Activated T-cell treated with anti-CD3 and anti-CD28 coated beads for 24 hours (primary cell): Measurements from ENCODE around the gene SFTPB.

Experiments
- DNase-seq: peaks from one replicate; pipeline ENCODE4 v3.0.0-alpha.2; 2020; ENCODE audit warnings: low read depth

SFTPB gene

GRCh38 chr2:85611705-85612587, 56.1 kb downstream of the SFTPB start, which contains the start of gene C2orf68:
Gene C2orf68, minus strand, starts transcription at chr2:85612066. Its CDS starts 82 bp downstream, at chr2:85611984.
- DNase-seq = peak; percentile 84

GRCh38 chr2:85611217-85611704, 56.7 kb downstream of the SFTPB start:
- DNase-seq = no peak
